ENCODE measurements around the gene ABCC2.

DNA sequence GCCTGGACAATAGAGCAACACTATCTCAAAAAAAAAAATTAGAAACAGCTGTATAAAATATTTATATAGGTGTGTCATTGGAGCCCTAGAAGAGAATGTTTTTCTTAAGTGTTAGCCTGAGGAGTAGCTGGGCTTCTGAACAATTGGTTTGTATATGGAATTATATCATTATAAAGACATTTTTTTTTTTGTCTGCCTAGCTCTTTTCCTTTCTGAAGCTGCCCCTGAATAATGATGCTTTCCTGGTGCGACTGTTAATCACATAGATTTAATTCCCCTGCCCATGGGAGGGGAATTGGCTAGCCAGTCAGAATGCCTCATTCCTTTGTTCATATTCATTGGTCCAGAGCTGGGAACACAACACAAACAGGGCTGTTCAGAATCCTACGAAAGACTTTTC is 13.9 kb upstream of the ABCC2 start:
- TF ChIP-seq, protein P1, sequence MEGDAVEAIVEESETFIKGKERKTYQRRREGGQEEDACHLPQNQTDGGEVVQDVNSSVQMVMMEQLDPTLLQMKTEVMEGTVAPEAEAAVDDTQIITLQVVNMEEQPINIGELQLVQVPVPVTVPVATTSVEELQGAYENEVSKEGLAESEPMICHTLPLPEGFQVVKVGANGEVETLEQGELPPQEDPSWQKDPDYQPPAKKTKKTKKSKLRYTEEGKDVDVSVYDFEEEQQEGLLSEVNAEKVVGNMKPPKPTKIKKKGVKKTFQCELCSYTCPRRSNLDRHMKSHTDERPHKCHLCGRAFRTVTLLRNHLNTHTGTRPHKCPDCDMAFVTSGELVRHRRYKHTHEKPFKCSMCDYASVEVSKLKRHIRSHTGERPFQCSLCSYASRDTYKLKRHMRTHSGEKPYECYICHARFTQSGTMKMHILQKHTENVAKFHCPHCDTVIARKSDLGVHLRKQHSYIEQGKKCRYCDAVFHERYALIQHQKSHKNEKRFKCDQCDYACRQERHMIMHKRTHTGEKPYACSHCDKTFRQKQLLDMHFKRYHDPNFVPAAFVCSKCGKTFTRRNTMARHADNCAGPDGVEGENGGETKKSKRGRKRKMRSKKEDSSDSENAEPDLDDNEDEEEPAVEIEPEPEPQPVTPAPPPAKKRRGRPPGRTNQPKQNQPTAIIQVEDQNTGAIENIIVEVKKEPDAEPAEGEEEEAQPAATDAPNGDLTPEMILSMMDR (IDR thresholded peaks at IDR 0.05; ENCODE audit: poor library complexity) = no peak
- TF ChIP-seq EZH2 (IDR thresholded peaks at IDR 0.05; ENCODE audit: borderline replicate concordance) = no peak
